Keratinocyte (primary cell): ENCODE data around the gene TRIP13. TPM values are rescaled to one million over a fixed set of nuclear protein-coding genes. Genes with fewer than 3 reads are reported as not detected.

Source experiments
- DNase-seq: peaks from one replicate; pipeline ENCODE4 v3.0.0-alpha.2; 2011; ENCODE audit warnings: low read depth, missing footprints, low spot score
- FAIRE-seq: peaks from 2 replicates; lab custom pipeline; 2011; peaks lifted over from hg19 to GRCh38; lab: Jason Lieb, UNC
- H2AFZ ChIP-seq: 2 replicates; pipeline ENCODE4 v1.6.0; 2012; ENCODE audit warnings: low read length, control low read depth, inconsistent platforms; ENCODE audit not compliant: control insufficient read depth
- H3K27ac ChIP-seq: 2 replicates; pipeline ENCODE4 v1.5.1; 2011; ENCODE audit warnings: low read length; ENCODE audit not compliant: control insufficient read depth, insufficient read depth
- H3K27me3 ChIP-seq: 3 replicates; pipeline ENCODE4 v1.6.0; 2011; ENCODE audit warnings: low read length; ENCODE audit not compliant: control insufficient read depth, insufficient read depth; ENCODE audit errors: extremely low read depth
- H3K36me3 ChIP-seq, 2 experiments: 2 replicates in 1 of 2; 3 replicates in 1 of 2; pipeline ENCODE4 v1.5.1; 2011; ENCODE audit warnings: low read length in 2 of 2, mild to moderate bottlenecking in 1 of 2; ENCODE audit not compliant: control insufficient read depth in 2 of 2, insufficient read depth in 2 of 2; ENCODE audit errors: extremely low read depth in 1 of 2
- H3K4me1 ChIP-seq: 3 replicates; pipeline ENCODE4 v1.5.1; 2011; ENCODE audit warnings: low read length; ENCODE audit not compliant: control insufficient read depth, insufficient read depth; ENCODE audit errors: extremely low read depth
- H3K4me2 ChIP-seq: 3 replicates; pipeline ENCODE4 v1.6.0; 2011; ENCODE audit warnings: low read depth, low read length; ENCODE audit not compliant: control insufficient read depth, insufficient read depth; ENCODE audit errors: extremely low read depth
- H3K4me3 ChIP-seq, 3 experiments: fragments of 200-600 bp in 1 of 3; sonication (generic) in 1 of 3; 2 replicates in 2 of 3; 3 replicates in 1 of 3; pipeline ENCODE4 v1.5.1; 2011 to 2016; ENCODE audit warnings: low read length in 3 of 3, mild to moderate bottlenecking in 3 of 3, control low read depth in 2 of 3, inconsistent platforms in 1 of 3, low read depth in 1 of 3, mixed read lengths in 1 of 3, mixed run types in 1 of 3, moderate library complexity in 1 of 3; ENCODE audit not compliant: control insufficient read depth in 2 of 3, insufficient read depth in 2 of 3; ENCODE audit errors: extremely low read depth in 1 of 3
- H3K79me2 ChIP-seq: 2 replicates; pipeline ENCODE4 v1.6.0; 2012; ENCODE audit warnings: low read length; ENCODE audit not compliant: control insufficient read depth, insufficient read depth
- H3K9ac ChIP-seq: 3 replicates; pipeline ENCODE4 v1.6.0; 2011; ENCODE audit warnings: low read length; ENCODE audit not compliant: control insufficient read depth, insufficient read depth; ENCODE audit errors: extremely low read depth
- H3K9me1 ChIP-seq: 3 replicates; pipeline ENCODE4 v1.6.0; 2011; ENCODE audit warnings: low read length; ENCODE audit not compliant: control insufficient read depth, insufficient read depth; ENCODE audit errors: extremely low read depth
- H3K9me3 ChIP-seq: 2 replicates; pipeline ENCODE4 v1.5.1; 2012; ENCODE audit warnings: low read depth, low read length; ENCODE audit not compliant: control insufficient read depth
- H4K20me1 ChIP-seq: 3 replicates; pipeline ENCODE4 v1.6.0; 2011; ENCODE audit warnings: low read length; ENCODE audit not compliant: control insufficient read depth, insufficient read depth; ENCODE audit errors: extremely low read depth
- CTCF ChIP-seq, 3 experiments: IDR thresholded peaks in 1 of 3; conservative IDR thresholded peaks in 1 of 3; optimal IDR thresholded peaks in 1 of 3; 2 replicates in 2 of 3; 3 replicates in 1 of 3; pipeline versions ENCODE3 to v1.5.1; 2011; ENCODE audit warnings: low read length in 3 of 3, mild to moderate bottlenecking in 3 of 3, moderate library complexity in 2 of 3, control low read depth in 1 of 3, inconsistent platforms in 1 of 3; ENCODE audit not compliant: insufficient read depth in 2 of 3; ENCODE audit errors: extremely low read depth in 1 of 3
- EZH2 ChIP-seq: IDR thresholded peaks from one replicate; pipeline ENCODE4 v1.6.1; 2012; ENCODE audit warnings: inconsistent platforms, mild to moderate bottlenecking, low read length, moderate library complexity
- dilution Hi-C: fragments of 300-500 bp; cut with MboI; formaldehyde crosslinking; loops from one replicate; pipeline ENCODE4 v1.7.0; 2020; ENCODE audit warnings: low sequenced_read_pairs; ENCODE audit not compliant: extremely low pct_ligation_motif_present
- polyA plus RNA-seq, 5 experiments: library from polyadenylated mRNA; depleted of rRNA in 3 of 5; stranded (reverse) in 3 of 5; stranded (forward) in 1 of 5; unstranded in 1 of 5; fragments of >200 nt; gene quantifications; 1 replicate in 1 of 5; 2 replicates in 3 of 5; 3 replicates in 1 of 5; pipeline versions ENCODE4 v1.2.1 to v1.2.3, GENCODE V29; 2011 to 2012; ENCODE audit warnings: missing spikeins in 2 of 5, low read depth in 1 of 5, low replicate concordance in 1 of 5

The TRIP13 gene
- polyA plus RNA-seq, 1 donor (not counting 4 experiments of a cell fraction or from before 2014, with no cell fraction given), result 37.8 TPM

GRCh38 chr5:891117-891836, 1.4 kb upstream of the TRIP13 start:
- Histone ChIP-seq H3K27ac (peak overlapping the region; percentile 93), H2AFZ (no peak overlapping the region), H3K79me2 (peaks cover 72% of the 10 kb centered on the region), H3K9ac (peak overlapping the region; percentile 96), H4K20me1 (no peaks in the 10 kb centered on the region), H3K27me3 (no peaks in the 10 kb centered on the region), H3K9me1 (no peaks in the 10 kb centered on the region), H3K4me3 (peak overlapping the region; percentile 82 to 86 (median 83)), H3K4me1 (peaks cover 18% of the 10 kb centered on the region), H3K4me2 (peak overlapping the region; percentile 85), H3K36me3 (peaks cover 25 to 49% of the 10 kb centered on the region in 2 experiments), H3K9me3 (no peaks in the 10 kb centered on the region)
- dilution Hi-C loops, result no loop called here
- TF ChIP-seq EZH2 (no peak), CTCF (optimal IDR thresholded peaks at IDR 0.05 in 1 of 3, IDR thresholded peaks at IDR 0.05 in 1 of 3, conservative IDR thresholded peaks at IDR 0.05 in 1 of 3; ENCODE audit: extremely low read depth in 1 of 3, insufficient read depth in 2 of 3, low read length in 3 of 3) (no peak)
- DNase-seq (no peak), FAIRE-seq (no peak)

- H3K79me2 ChIP-seq, result peaks cover 71% of the 10 kb centered on the region
- H4K20me1 ChIP-seq, result no peaks in the 10 kb centered on the region
- H3K9me3 ChIP-seq, result no peaks in the 10 kb centered on the region
- H3K9me1 ChIP-seq, result no peaks in the 10 kb centered on the region
- no peaks in the 10 kb centered on the region for H3K27me3 ChIP-seq
- H3K4me3 ChIP-seq, result peak overlapping the region; percentile 82 to 86 (median 83)
- H3K4me1 ChIP-seq, result peaks cover 18% of the 10 kb centered on the region
- H3K9ac ChIP-seq, result peak overlapping the region; percentile 96
- FAIRE-seq (no peak), DNase-seq (no peak)
- peak overlapping the region; percentile 85 for H3K4me2 ChIP-seq
- TF ChIP-seq CTCF (optimal IDR thresholded peaks at IDR 0.05 in 1 of 3, IDR thresholded peaks at IDR 0.05 in 1 of 3, conservative IDR thresholded peaks at IDR 0.05 in 1 of 3; ENCODE audit: extremely low read depth in 1 of 3, insufficient read depth in 2 of 3, low read length in 3 of 3), result no peak
- TF ChIP-seq EZH2, result no peak
- dilution Hi-C loops, result no loop called here
- H3K36me3 ChIP-seq, result peaks cover 22 to 49% of the 10 kb centered on the region in 2 experiments
- peak overlapping the region; percentile 54 for H2AFZ ChIP-seq
- H3K27ac ChIP-seq, result peak overlapping the region; percentile 93
Observed at GRCh38 chr5:891837-892393, 769 bp upstream of the TRIP13 start.
